Stimulated activated CD4-positive, alpha-beta T cell treated with anti-CD3 and anti-CD28 coated beads, TNF-alpha, amount 100 ng/mL, for 48 hours (primary cell): ENCODE measurements around the gene NEURL3.
"Not testable (repeated sequence)": the region's sequence is repeated elsewhere in the genome, so short reads cannot be mapped to it uniquely, and the experiment has no call there.

Source experiments
- DNase-seq, 3 donors: peaks; one replicate each; pipeline ENCODE4 v3.0.0-alpha.2; 2020; ENCODE audit warnings: low read depth in 3 of 3

The NEURL3 gene, protein sequence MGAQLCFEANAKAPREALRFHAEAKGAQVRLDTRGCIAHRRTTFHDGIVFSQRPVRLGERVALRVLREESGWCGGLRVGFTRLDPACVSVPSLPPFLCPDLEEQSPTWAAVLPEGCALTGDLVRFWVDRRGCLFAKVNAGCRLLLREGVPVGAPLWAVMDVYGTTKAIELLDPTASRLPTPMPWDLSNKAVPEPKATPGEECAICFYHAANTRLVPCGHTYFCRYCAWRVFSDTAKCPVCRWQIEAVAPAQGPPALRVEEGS

DNA sequence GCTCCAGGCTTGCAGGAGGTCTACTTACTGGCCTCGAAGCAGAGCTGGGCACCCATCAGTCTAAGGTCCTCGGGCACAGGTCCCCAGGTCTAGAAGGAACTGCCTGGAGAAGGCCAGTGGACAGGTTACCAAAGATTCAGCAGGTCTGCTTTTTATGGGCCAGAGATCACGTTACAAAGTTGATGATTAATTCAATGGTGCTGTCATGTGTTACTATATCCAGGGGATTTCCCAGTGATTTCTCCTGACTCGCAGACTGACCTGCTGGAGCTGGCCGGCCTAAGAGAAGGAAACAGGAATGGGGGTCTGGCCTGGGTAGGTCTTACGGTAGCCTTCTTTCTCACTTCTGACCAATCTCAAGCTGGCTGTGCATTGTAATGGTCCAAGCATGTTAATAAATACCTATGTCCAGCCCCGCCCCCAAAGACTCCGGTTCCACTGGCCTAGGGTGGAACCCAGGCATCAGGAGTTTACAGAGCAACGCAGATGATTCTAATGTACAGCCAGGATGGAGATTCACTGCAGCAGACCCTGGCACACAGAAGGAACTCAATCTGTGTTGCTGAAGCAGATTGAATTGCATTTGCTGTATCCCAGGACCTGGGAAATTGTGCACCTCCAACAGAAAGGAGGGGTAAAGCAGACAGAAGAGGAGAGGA, at the start of gene NEURL3:
NEURL3 (minus strand) TSS at position 127 of the 659 bp plus-strand sequence; CDS start at position 56, 71 bp downstream.
- DNase-seq = no peak

DNA sequence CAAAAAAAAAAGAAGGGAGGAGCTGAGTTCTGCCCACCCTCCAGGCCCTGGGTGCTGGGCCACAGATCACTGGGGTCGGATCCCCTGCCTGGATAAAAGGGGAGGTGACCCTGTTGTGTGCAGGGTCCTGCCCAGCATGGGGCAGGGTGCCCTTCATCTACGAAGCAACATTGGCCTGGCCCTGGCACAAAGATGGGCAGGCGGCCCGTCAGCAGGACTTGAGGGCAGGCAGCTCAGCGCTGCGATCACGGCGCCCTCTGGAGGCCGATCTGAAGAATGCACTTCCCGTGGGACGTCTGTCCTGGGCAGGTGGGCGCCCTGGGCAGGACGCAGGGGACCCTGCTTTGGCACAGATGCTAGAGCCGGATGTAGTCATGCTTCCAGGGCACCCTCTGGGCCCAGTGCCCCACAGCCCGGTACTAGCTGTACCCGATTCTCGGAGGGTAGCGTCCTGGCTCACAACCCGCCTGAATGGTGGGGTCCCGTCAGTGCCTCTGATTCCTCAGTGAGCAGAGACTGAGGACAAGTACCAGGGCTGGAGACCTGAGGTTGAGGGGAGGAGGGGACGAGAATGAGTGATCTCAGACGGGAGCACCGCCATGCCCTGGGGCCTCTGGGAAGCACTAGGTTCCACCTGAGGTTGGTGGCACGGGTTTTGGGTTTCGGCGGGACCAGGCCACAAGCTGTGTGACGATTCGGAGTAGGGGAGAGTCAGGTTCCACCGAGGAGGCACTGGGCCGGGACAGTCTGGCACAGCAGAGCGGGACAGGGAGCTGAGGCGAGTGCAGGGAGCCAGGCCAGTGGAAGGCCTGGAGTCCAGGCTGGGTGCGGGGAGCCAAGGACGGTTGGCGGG, 49.4 kb upstream of the NEURL3 start:
- DNase-seq = no peak

DNA sequence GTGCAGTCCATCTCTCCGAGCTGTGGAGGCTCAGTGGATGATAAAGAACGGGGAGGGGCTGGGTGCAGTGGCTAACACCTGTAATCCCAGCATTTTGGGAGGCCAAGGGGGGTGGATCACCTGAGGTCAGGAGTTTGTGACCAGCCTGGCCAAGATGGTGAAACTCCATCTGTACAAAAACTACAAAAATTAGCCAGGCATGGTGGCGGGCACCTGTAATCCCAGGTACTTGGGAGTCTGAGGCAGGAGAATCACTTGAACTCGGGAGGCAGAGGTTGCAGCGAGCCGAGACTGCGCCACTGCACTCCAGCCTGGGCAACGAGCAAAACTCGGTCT, 48.8 kb upstream of the NEURL3 start:
- DNase-seq = not testable (repeated sequence)

DNA sequence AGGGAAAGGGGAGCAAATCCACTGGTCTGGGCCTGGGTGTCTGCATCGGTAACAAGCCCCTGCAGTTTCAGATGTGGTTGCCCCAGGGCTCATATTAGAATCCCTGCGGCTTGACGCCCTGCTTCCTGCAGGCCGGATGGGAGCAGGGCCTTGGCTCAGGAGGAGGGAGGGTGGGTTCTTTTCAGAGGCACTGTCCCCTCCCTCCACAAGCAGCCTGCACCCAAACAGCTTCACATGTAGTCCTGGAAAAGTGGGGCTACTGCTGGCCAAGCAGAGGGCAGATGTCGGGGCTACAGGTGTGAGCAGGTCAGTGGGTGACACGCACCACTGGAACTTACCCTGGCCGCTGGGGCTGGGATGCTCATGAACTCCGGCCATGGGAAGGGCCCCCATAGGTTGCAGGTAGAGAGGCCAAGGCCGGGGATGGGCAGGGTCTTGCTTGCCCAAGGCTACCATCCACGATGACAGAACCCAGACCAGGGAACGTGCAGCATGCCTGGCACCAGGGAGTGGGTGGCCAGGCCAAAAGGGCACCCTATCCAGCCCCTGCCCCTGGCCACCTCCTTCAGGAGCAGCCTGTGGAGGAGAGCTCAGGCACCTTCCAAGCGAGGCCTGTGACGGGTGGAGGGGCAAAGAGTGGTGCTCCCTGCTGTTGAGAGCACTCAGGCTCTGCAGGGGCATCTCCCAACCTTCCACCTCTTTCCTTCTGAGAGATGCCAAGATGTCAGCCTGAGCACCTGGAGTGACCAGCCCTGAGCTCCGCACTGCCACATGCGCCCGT, 48.2 kb upstream of the NEURL3 start:
- DNase-seq = no peak

DNA sequence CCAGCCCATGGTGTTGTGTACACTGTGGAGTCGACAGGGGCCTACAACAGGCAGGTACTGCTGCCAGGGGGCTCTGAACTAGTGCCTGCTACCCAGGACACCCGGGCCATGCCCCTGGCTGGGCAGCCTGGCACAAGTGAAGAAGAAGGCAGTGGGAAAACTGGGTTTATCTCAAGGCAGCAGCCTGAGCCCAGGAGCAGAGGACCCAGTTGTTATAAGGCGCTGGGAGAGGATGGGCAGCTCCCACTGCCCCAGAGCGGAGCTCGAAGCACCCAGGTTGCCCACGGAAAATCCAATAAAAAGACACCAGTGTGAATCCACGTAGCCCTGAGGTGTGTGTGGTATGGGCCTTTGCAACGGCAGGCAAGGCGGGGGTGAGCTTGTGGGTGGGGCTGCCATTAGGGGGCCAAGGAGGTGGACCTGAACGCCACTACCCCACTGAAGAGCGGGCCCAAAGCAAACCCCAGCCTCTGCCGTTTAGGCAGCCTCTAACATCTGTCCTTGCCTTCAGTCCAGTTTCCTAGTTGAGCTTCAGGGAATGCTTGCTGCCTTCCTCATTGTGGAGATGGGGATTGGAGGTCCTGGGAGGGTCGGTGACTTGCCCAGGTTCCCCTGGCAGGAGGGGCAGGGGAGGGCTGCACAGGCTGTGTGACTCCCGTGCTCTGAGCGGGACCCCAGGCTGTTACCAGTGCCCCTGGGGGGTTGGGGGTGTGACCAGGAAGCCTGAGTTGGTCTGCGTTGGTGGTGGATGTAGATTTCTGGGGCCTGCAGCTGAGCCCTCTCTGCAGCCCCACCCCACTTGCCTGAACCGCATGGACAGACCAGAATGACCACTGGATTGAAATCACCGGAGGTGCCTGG, 47.4 kb upstream of the NEURL3 start:
- DNase-seq = no peak

DNA sequence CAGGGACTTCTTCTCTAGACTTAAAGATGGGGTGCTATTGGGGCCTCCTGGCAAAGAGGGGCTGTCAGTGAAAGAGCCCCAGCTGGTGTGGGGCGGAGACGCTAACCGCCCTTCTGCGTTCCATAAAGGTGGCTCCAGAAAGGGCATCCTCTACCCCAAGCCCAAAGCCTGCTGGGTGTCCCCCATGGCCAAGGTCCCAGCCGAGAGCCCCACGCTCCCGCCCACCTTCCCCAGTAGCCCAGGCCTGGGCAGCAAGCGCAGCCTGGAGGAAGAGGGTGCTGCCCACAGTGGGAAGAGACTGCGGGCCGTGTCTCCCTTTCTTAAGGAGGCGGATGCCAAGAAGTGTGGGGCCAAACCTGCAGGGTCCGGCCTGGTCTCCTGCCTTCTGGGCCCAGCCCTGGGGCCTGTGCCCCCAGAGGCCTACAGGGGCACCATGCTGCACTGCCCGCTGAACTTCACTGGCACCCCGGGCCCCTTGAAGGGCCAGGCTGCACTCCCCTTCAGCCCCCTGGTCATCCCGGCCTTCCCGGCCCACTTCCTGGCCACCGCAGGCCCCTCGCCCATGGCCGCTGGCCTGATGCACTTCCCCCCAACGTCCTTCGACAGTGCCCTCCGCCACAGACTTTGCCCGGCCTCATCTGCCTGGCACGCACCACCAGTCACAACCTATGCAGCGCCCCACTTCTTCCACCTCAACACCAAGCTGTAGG, 46.6 kb upstream of the NEURL3 start:
- DNase-seq = no peak

GRCh38 chr2:96550787-96551604, 45.8 kb upstream of the NEURL3 start:
- DNase-seq = no peak

GRCh38 chr2:96549967-96550786, 45.0 kb upstream of the NEURL3 start:
- DNase-seq = no peak

GRCh38 chr2:96549466-96549785, 44.3 kb upstream of the NEURL3 start:
- no peak for DNase-seq

DNA sequence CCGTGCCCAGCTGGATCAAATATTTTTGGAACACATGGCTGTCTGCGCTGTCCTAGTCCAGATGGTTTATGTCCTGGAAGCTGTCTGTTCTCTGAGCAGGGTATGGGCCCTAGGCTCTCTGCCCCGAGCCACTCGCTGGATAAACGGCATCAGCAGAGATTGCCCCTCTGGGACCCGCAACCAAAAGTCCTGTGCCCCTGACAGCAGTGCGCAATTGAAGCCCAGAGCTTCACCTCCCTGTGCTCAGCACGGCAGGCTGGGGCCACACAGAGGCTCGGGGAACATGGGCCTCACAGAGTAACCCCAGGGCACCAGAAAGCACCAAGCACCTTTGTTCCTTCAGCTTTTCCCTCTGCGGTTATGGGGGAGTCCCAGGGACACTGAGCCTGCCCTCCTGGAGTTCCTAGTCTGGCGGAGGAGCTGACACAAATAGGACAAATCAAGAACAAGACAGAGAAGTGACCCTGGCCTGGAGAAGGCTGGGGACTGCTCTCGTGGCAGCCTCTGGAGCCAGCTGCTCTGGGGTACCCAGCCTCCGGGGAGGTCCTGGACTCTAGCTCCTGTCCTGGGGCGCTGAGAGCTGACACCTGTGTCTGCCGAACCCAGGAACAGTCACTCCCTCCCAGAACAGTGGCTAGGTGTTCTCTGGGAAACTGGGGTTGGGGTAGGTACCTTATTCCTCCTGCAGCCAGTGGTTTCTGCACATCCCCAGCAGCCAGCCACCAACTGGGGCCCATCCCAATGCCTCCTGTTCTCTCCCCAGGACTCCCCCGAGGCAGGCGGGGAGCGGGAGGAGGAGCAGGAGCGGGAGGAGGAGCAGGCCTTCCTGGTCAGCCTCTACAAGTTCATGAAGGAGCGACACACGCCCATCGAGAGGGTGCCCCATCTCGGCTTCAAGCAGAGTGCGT, 43.7 kb upstream of the NEURL3 start:
- no peak for DNase-seq

DNA sequence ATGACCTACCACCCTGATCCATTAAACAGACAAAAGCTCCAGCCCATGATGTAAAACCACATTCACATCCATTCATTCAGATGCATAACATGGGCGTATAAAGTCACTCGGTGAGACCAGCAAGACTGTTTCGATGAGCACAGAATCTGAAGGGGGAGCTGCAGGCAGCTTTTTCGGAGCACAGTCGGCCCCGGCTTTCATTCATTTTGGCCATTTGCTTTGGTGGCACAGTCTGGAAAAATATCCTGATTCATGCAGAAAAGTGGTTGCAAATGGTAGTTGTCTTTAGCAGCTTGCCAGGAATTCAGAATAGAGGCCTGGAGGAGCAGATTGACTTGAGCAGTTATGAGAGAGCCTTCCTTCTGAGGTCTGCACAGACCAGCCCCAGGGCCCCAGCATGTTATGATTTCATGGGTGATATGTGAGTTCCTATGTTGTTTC, 42.6 kb upstream of the NEURL3 start:
- DNase-seq = no peak

GRCh38 chr2:96547203-96547641, 42.1 kb upstream of the NEURL3 start:
- no peak for DNase-seq

GRCh38 chr2:96546797-96547196, 41.6 kb upstream of the NEURL3 start:
- DNase-seq = no peak

DNA sequence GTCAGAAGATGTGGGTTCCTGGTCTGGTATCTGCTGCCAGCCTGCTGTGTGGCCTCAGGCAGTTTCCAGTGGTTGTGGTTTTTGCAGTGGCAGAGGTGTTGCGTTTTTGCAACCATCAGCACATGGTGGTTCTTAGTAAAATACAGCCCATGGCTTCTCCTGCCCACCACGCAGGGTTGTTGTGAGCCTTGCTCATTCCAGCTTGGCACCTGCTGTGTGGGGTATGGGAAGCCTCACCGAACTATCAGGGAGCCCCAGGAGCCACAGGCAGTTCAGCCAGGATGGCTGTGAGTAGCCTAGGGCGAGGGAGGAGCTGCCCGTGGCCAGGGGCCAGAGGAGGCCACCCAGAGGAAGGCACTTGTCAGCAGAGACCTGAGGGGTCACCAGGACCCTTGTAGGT, 41.2 kb upstream of the NEURL3 start:
- DNase-seq = no peak

GRCh38 chr2:96542357-96542977, 37.3 kb upstream of the NEURL3 start:
- no peak for DNase-seq

- DNase-seq = no peak
Observed at GRCh38 chr2:96541398-96542152, 36.4 kb upstream of the NEURL3 start.
